ENCODE results near the gene AP3M1. TPM values are rescaled to one million over a fixed set of nuclear protein-coding genes. Genes with fewer than 3 reads are reported as not detected.

The AP3M1 gene
- total RNA-seq, 4 donors from 2014 or later: 23.8 to 33.6 (median 26.5) TPM

DNA sequence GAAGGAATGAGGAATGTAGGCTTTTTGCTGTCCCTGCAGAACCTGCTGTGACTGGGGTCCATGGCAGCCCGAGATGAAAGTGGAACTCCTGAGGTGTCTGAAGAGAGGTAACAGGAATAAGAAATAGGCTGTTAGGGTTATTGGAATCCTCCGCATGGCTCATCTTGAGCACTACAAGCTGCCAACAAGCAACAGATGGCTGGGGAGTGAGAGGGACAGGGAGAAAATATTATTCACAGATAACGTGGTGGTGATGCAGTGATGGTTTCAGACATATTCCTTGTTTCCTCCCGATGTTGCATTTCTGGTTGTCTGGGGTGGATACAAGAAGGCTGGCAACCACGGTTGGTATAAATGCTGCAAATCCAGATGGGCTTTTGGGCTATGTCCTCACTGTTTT lies 46.1 kb downstream of the AP3M1 start:
- DNase-seq (ENCODE audit: low spot score) (no peak), ATAC-seq (ENCODE audit: low FRiP score) (no peak)
- TF ChIP-seq, protein P1, sequence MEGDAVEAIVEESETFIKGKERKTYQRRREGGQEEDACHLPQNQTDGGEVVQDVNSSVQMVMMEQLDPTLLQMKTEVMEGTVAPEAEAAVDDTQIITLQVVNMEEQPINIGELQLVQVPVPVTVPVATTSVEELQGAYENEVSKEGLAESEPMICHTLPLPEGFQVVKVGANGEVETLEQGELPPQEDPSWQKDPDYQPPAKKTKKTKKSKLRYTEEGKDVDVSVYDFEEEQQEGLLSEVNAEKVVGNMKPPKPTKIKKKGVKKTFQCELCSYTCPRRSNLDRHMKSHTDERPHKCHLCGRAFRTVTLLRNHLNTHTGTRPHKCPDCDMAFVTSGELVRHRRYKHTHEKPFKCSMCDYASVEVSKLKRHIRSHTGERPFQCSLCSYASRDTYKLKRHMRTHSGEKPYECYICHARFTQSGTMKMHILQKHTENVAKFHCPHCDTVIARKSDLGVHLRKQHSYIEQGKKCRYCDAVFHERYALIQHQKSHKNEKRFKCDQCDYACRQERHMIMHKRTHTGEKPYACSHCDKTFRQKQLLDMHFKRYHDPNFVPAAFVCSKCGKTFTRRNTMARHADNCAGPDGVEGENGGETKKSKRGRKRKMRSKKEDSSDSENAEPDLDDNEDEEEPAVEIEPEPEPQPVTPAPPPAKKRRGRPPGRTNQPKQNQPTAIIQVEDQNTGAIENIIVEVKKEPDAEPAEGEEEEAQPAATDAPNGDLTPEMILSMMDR (IDR thresholded peaks at IDR 0.05): no peak

- TF ChIP-seq, protein P1 (IDR thresholded peaks at IDR 0.05): no peak
- DNase-seq (ENCODE audit: low spot score) (no peak), ATAC-seq (ENCODE audit: low FRiP score) (no peak)
Observed at GRCh38 chr10:74103560-74104258, 46.9 kb downstream of the AP3M1 start.

- TF ChIP-seq, protein P1 (IDR thresholded peaks at IDR 0.05): no peak
- no peak for DNase-seq (ENCODE audit: low spot score)
- no peak for ATAC-seq (ENCODE audit: low FRiP score)
Observed at GRCh38 chr10:74099836-74100235, 50.8 kb downstream of the AP3M1 start.

DNA sequence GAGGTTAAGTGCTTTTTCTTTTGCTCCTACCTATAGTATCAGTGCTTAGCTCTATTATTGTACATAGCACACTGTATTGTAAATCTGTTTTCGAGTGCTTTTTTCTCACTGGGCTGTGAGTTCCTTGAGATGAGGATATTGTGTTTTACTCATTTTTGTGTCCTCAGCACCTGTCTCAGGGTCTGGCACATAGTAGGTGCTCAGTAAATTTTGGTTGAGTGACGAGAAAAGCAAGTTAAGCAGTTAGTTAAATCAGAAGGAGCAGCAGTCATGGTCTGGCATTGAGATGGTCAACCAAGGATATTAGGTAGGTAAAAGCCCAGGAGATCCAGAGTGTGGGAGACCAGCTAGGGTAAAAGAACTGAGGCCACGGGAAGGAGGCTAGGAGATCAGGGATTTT lies 51.2 kb downstream of the AP3M1 start:
- no peak for ATAC-seq (ENCODE audit: low FRiP score)
- no peak for DNase-seq (ENCODE audit: low spot score)
- TF ChIP-seq, protein P1 (IDR thresholded peaks at IDR 0.05): no peak

DNA sequence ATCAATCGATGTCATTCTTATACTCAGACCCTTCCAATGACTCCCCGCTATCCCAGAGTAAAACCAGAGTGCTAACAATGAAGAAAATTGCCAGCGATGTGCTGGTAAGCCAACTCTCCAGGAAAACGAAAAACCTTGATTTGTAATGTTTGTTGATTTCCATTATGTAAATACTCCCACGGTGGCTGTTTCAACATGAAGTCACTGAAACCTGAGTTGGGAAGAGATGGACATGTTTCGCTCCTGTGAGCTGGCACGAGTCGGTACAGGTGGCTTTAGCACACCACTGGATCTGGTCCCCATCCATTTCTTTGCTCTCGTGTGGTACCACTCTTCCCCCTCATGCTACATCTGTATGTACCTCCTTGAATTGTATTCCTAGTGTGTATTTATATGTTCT lies 52.9 kb downstream of the AP3M1 start:
- TF ChIP-seq, protein P1 (IDR thresholded peaks at IDR 0.05): no peak
- no peak for DNase-seq (ENCODE audit: low spot score)
- ATAC-seq (ENCODE audit: low FRiP score): no peak

DNA sequence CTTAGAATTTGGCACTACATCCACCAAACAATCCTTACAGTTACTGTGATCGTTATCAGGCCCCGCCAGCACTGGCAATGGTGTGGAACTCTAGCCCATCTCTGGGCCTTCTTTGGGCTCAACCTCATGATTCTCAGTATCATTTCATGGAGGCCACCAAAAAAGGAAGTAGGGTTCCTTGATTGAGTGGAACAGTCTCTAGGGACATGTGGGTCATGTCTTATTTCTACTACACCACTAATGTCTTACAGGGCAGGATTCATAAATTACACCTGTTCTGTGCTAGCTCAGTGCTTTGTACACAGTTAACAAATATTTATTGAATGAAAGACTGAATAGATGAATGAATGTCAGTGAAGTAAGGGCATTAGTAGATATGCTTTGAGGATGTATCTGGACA lies 53.9 kb downstream of the AP3M1 start:
- no peak for ATAC-seq (ENCODE audit: low FRiP score)
- no peak for DNase-seq (ENCODE audit: low spot score)
- TF ChIP-seq, protein P1 (IDR thresholded peaks at IDR 0.05): no peak

GRCh38 chr10:74094231-74094630 lies 56.4 kb downstream of the AP3M1 start:
- no peak for ATAC-seq (ENCODE audit: low FRiP score)
- DNase-seq (ENCODE audit: low spot score): no peak
- TF ChIP-seq, protein P1 (IDR thresholded peaks at IDR 0.05): no peak

All from omental fat pad (tissue), 4 donors.